Measurements from ENCODE around the gene C3orf33. TPM values are rescaled to one million over a fixed set of nuclear protein-coding genes. Genes with fewer than 3 reads are reported as not detected.

The C3orf33 gene
- total RNA-seq, 2 experiments from 2014 or later = 0.60 to 1.3 TPM

GRCh38 chr3:155737844-155738460, 68.1 kb downstream of the C3orf33 start:
- no peaks in the 10 kb centered on the region for H3K4me1 Mint-ChIP-seq (ENCODE audit: low read depth)
- no peaks in the 10 kb centered on the region for H3K9me3 Mint-ChIP-seq (ENCODE audit: insufficient read depth)
- no peak overlapping the region for H3K4me3 Mint-ChIP-seq
- peaks cover 31% of the 10 kb centered on the region for H3K27me3 Mint-ChIP-seq (ENCODE audit: low read depth)
- ATAC-seq = no peak
- H3K27ac Mint-ChIP-seq = no peak overlapping the region
- ChIA-PET POLR2A (no interaction called here), CTCF (interaction anchor here (1.4 kb wide), 1 partner anchor 68 kb away, joined by 4 read pairs; the partner anchor contains the start of gene C3orf33)
- DNase-seq = no peak
- H3K36me3 Mint-ChIP-seq (ENCODE audit: low read depth) = no peaks in the 10 kb centered on the region

- Mint-ChIP-seq H3K27ac (no peak overlapping the region), H3K36me3 (ENCODE audit: low read depth) (no peaks in the 10 kb centered on the region), H3K4me3 (no peak overlapping the region), H3K9me3 (ENCODE audit: insufficient read depth) (no peaks in the 10 kb centered on the region), H3K4me1 (ENCODE audit: low read depth) (no peaks in the 10 kb centered on the region), H3K27me3 (ENCODE audit: low read depth) (peaks cover 26% of the 10 kb centered on the region)
- DNase-seq (no peak), ATAC-seq (no peak)
- POLR2A ChIA-PET = no interaction called here
- CTCF ChIA-PET = no interaction called here
These were observed 69.7 kb downstream of the C3orf33 start for GRCh38 chr3:155736381-155736780.

GRCh38 chr3:155730843-155731242, 75.2 kb downstream of the C3orf33 start:
- CTCF ChIA-PET = no interaction called here
- Mint-ChIP-seq H3K4me3 (no peak overlapping the region), H3K9me3 (ENCODE audit: insufficient read depth) (no peaks in the 10 kb centered on the region), H3K4me1 (ENCODE audit: low read depth) (no peaks in the 10 kb centered on the region), H3K27ac (no peak overlapping the region), H3K36me3 (ENCODE audit: low read depth) (no peaks in the 10 kb centered on the region), H3K27me3 (ENCODE audit: low read depth) (peaks cover 17% of the 10 kb centered on the region)
- no peak for DNase-seq
- ATAC-seq = no peak
- POLR2A ChIA-PET = no interaction called here

DNA sequence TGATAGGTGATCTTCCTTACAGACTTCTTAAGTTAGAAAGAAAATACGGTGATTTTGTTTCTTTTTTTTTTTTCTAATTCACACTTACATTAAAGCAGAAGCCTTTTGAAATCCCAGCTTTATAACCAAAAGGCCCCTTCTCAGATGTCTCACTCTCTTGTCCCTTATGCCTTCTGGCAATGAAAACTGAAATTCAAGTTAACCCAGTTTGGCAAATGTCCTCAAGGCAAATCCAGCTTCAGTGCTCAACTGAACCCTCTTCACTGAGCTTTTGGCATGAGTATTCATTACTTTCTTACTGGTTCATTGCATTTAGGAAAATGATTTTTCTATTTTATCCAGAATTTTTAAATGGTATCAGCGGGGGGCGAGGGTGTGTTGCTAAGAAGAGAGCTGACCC, 78.2 kb downstream of the C3orf33 start:
- no peak overlapping the region for H3K4me3 Mint-ChIP-seq
- no peak for ATAC-seq

GRCh38 chr3:155714295-155714718, 91.8 kb downstream of the C3orf33 start:
- ATAC-seq (no peak), DNase-seq (no peak)
- Mint-ChIP-seq H3K4me1 (ENCODE audit: low read depth) (no peaks in the 10 kb centered on the region), H3K9me3 (ENCODE audit: insufficient read depth) (no peaks in the 10 kb centered on the region), H3K27ac (no peak overlapping the region), H3K4me3 (no peak overlapping the region), H3K27me3 (ENCODE audit: low read depth) (no peaks in the 10 kb centered on the region), H3K36me3 (ENCODE audit: low read depth) (no peaks in the 10 kb centered on the region)
- ChIA-PET CTCF (interaction anchor here (1.2 to 2.3 kb wide), 2 partner anchors 11 to 12 kb away, joined by 4 to 12 read pairs; no protein-coding TSS in a partner anchor), POLR2A (no interaction called here)

More for the DNA sequence above, 78.2 kb downstream of the C3orf33 start:
- H3K27me3 Mint-ChIP-seq (ENCODE audit: low read depth) = peaks cover 11% of the 10 kb centered on the region
- ChIA-PET CTCF (interaction anchor here (0.7 kb wide), 1 partner anchor 26 kb away, joined by 3 read pairs; no protein-coding TSS in a partner anchor), POLR2A (no interaction called here)
- H3K36me3 Mint-ChIP-seq (ENCODE audit: low read depth) = no peaks in the 10 kb centered on the region
- H3K27ac Mint-ChIP-seq = no peak overlapping the region
- H3K9me3 Mint-ChIP-seq (ENCODE audit: insufficient read depth) = no peaks in the 10 kb centered on the region
- no peak for DNase-seq
- no peaks in the 10 kb centered on the region for H3K4me1 Mint-ChIP-seq (ENCODE audit: low read depth)

Other genes with a start within 250 kb of the C3orf33 start
- 1 to 10 TPM; 2.0 to 2.4 TPM for gene PLCH1, start 61.2 kb downstream of the C3orf33 start, total RNA-seq
- gene SLC33A1, start 48.1 kb upstream of the C3orf33 start, total RNA-seq = 10 to 100 TPM; 20.0 to 20.2 TPM
- gene GMPS, start 64.4 kb upstream of the C3orf33 start, total RNA-seq = 100 to 1,000 TPM; 102 to 109 TPM